Transverse colon (tissue), 4 donors: ENCODE results near the gene MDN1. TPM values are rescaled to one million over a fixed set of nuclear protein-coding genes. Genes with fewer than 3 reads are reported as not detected.

Source experiments
- DNase-seq: peaks from one replicate; pipeline ENCODE4 v3.0.0-alpha.2; 2019
- H3K27ac ChIP-seq, 4 donors: fragments of 200-600 bp; sonication (generic); 2 replicates each; pipeline ENCODE4 v1.5.1; 2016 to 2018; ENCODE audit warnings: inconsistent platforms in 4 of 4
- H3K27me3 ChIP-seq: fragments of 200-600 bp; sonication (generic); 2 replicates; pipeline ENCODE4 v1.5.1; 2017; ENCODE audit warnings: inconsistent platforms
- H3K36me3 ChIP-seq, 4 donors: fragments of 200-600 bp; sonication (generic); 2 replicates each; pipeline ENCODE4 v1.5.1; 2017 to 2019; ENCODE audit warnings: inconsistent platforms in 4 of 4
- H3K4me1 ChIP-seq, 4 donors: fragments of 200-600 bp; sonication (generic); 2 replicates each; pipeline ENCODE4 v1.5.1; 2017 to 2020; ENCODE audit warnings: inconsistent platforms in 4 of 4
- H3K4me3 ChIP-seq, 4 donors: fragments of 200-600 bp; sonication (generic); 1 replicate in 1 of 4; 2 replicates in 3 of 4; pipeline versions ENCODE4 v1.5.1 to v1.6.1; 2017 to 2019; ENCODE audit warnings: inconsistent platforms in 4 of 4
- H3K9me3 ChIP-seq, 2 donors: fragments of 200-600 bp; sonication (generic); 2 replicates each; pipeline ENCODE4 v1.5.1; 2017 to 2019; ENCODE audit warnings: inconsistent platforms in 2 of 2
- CTCF ChIP-seq, 5 experiments: fragments of 200-600 bp in 3 of 5; fragments of 450-650 bp in 2 of 5; sonication (generic) in 3 of 5; IDR thresholded peaks; 1 replicate in 2 of 5; 2 replicates in 3 of 5; pipeline ENCODE4 v1.5.1; 2016 to 2017; ENCODE audit warnings: antibody characterized with exemption in 5 of 5, inconsistent platforms in 3 of 5, mild to moderate bottlenecking in 2 of 5, moderate library complexity in 1 of 5
- EP300 ChIP-seq: sonication (generic); formaldehyde crosslinking; IDR thresholded peaks from one replicate; pipeline ENCODE4 v1.6.1; 2017; ENCODE audit warnings: antibody characterized with exemption, low read depth
- POLR2A ChIP-seq: fragments of 450-650 bp; IDR thresholded peaks from one replicate; pipeline ENCODE4 v1.6.1; 2016; ENCODE audit warnings: antibody characterized with exemption, mild to moderate bottlenecking, moderate library complexity
- POLR2AphosphoS5 ChIP-seq, 3 donors: sonication (generic); formaldehyde crosslinking; IDR thresholded peaks; one replicate each; pipeline ENCODE4 v1.6.1; 2016; ENCODE audit warnings: antibody characterized with exemption in 3 of 3
- WGBS, 2 donors: methylation state at CpG; one replicate each; pipeline ENCODE4 v1.1.5; 2018; ENCODE audit warnings: low coverage in 1 of 2; 5-methylcytosine and 5-hydroxymethylcytosine counted together
- in situ Hi-C, 4 donors: fragments of 200-750 bp; cut with MboI; loops; one replicate each; pipeline versions ENCODE4 v1.15.0 to v1.15.1; 2017; ENCODE audit warnings: low sequenced_read_pairs in 3 of 4, low pct_ligation_motif_present in 1 of 4, low pct_unique_long_range_greater_than_20kb in 1 of 4
- intact Hi-C: fragments of 100-400 bp; cut with DNase I; formaldehyde crosslinking; loops from one replicate; pipeline ENCODE4 v1.15.1; 2023; ENCODE audit warnings: low total_unique reads
- total RNA-seq, 4 donors: library from RNA; depleted of rRNA; stranded (reverse); fragments of >200 nt; gene quantifications; one replicate each; pipeline ENCODE4 v1.1.0, GENCODE V29; 2016

MDN1 gene
- total RNA-seq, 4 donors from 2014 or later = 16.8 to 30.8 (median 24.0) TPM

GRCh38 chr6:89693207-89693606 lies 126.4 kb downstream of the MDN1 start:
- whole genome bisulfite sequencing, 2 donors = 98 to 100% methylated on average over 2 of the region's 2 CpGs
- in situ Hi-C loops = no loop called here

GRCh38 chr6:89692256-89692655 lies 127.3 kb downstream of the MDN1 start:
- intact Hi-C loops (no loop called here), in situ Hi-C loops (no loop called here)
- Histone ChIP-seq H3K4me3 (no peak overlapping the region), H3K36me3 (peaks cover 0 to 71% (median 28%) of the 10 kb centered on the region in 4 donors), H3K27ac (no peak overlapping the region), H3K4me1 (no peaks in the 10 kb centered on the region), H3K9me3 (no peaks in the 10 kb centered on the region), H3K27me3 (no peaks in the 10 kb centered on the region)
- WGBS, 2 donors = 86% methylated on average over 9 of the region's 9 CpGs; no CpG with 5 or more reads in 1 of the 2 donors
- DNase-seq = no peak
- no peak for TF ChIP-seq EP300
- no peak for TF ChIP-seq POLR2AphosphoS5 (IDR thresholded peaks at IDR 0.05)
- TF ChIP-seq POLR2A = no peak
- no peak for TF ChIP-seq CTCF (IDR thresholded peaks at IDR 0.05)

More at GRCh38 chr6:89693207-89693606, 126.4 kb downstream of the MDN1 start:
- H3K36me3 ChIP-seq = peaks cover 0 to 69% (median 26%) of the 10 kb centered on the region in 4 donors
- H3K27me3 ChIP-seq = no peaks in the 10 kb centered on the region
- no peak overlapping the region for H3K27ac ChIP-seq
- H3K4me1 ChIP-seq = no peaks in the 10 kb centered on the region
- no peak for DNase-seq
- intact Hi-C loops = no loop called here
- no peaks in the 10 kb centered on the region for H3K9me3 ChIP-seq
- no peak for TF ChIP-seq POLR2A
- no peak for TF ChIP-seq EP300
- TF ChIP-seq POLR2AphosphoS5 (IDR thresholded peaks at IDR 0.05) = no peak
- TF ChIP-seq CTCF (IDR thresholded peaks at IDR 0.05) = no peak
- no peak overlapping the region for H3K4me3 ChIP-seq

- Histone ChIP-seq H3K4me1 (no peaks in the 10 kb centered on the region), H3K27me3 (no peaks in the 10 kb centered on the region), H3K27ac (no peak overlapping the region), H3K9me3 (no peaks in the 10 kb centered on the region), H3K4me3 (no peak overlapping the region), H3K36me3 (peaks cover 0 to 77% (median 34%) of the 10 kb centered on the region in 4 donors)
- intact Hi-C loops (no loop called here), in situ Hi-C loops (no loop called here)
- TF ChIP-seq CTCF (IDR thresholded peaks at IDR 0.05) (no peak), POLR2A (no peak), EP300 (no peak), POLR2AphosphoS5 (IDR thresholded peaks at IDR 0.05) (no peak)
- no peak for DNase-seq
Measured at GRCh38 chr6:89690944-89691324, 128.7 kb downstream of the MDN1 start.

- Histone ChIP-seq H3K27ac (no peak overlapping the region), H3K9me3 (no peaks in the 10 kb centered on the region), H3K4me1 (no peaks in the 10 kb centered on the region), H3K4me3 (no peak overlapping the region), H3K36me3 (peaks cover 0 to 75% (median 34%) of the 10 kb centered on the region in 4 donors), H3K27me3 (no peaks in the 10 kb centered on the region)
- no peak for TF ChIP-seq EP300
- no peak for TF ChIP-seq POLR2A
- TF ChIP-seq POLR2AphosphoS5 (IDR thresholded peaks at IDR 0.05) = no peak
- TF ChIP-seq CTCF (IDR thresholded peaks at IDR 0.05) = no peak
- no peak for DNase-seq
- 62 to 73% methylated on average over 2 to 5 of the region's 5 CpGs for WGBS, 2 donors
- in situ Hi-C loops = no loop called here
- intact Hi-C loops = no loop called here
Measured at GRCh38 chr6:89689732-89690131, 129.9 kb downstream of the MDN1 start.
